Measurements from ENCODE around the gene TRAF3.

The TRAF3 gene

GRCh38 chr14:102943454-102943853 lies 166.2 kb downstream of the TRAF3 start:
- FAIRE-seq = no peak

GRCh38 chr14:102943979-102944378 lies 166.7 kb downstream of the TRAF3 start:
- no peak for FAIRE-seq

GRCh38 chr14:102944448-102945330 lies 167.4 kb downstream of the TRAF3 start:
- FAIRE-seq = no peak

- FAIRE-seq = no peak
These were observed 168.3 kb downstream of the TRAF3 start for GRCh38 chr14:102945346-102946130.

- no peak for FAIRE-seq
These were observed 170.3 kb downstream of the TRAF3 start for GRCh38 chr14:102947321-102948103.

GRCh38 chr14:102948698-102949061 lies 171.4 kb downstream of the TRAF3 start:
- no peak for FAIRE-seq

GRCh38 chr14:102949062-102949800 lies 172.0 kb downstream of the TRAF3 start:
- FAIRE-seq = no peak

- no peak for FAIRE-seq
These were observed 172.7 kb downstream of the TRAF3 start for GRCh38 chr14:102949801-102950451.

GRCh38 chr14:102951034-102951433 lies 173.8 kb downstream of the TRAF3 start:
- FAIRE-seq = no peak

GRCh38 chr14:102951799-102952198 lies 174.6 kb downstream of the TRAF3 start:
- no peak for FAIRE-seq

GRCh38 chr14:102952276-102952675 lies 175.0 kb downstream of the TRAF3 start:
- FAIRE-seq = no peak

- no peak for FAIRE-seq
These were observed 175.9 kb downstream of the TRAF3 start for GRCh38 chr14:102953100-102953499.

GRCh38 chr14:102954081-102954789 lies 177.0 kb downstream of the TRAF3 start:
- FAIRE-seq = no peak

GRCh38 chr14:102955636-102956408 lies 178.6 kb downstream of the TRAF3 start:
- no peak for FAIRE-seq

GRCh38 chr14:102957222-102957621 lies 180.0 kb downstream of the TRAF3 start:
- FAIRE-seq = no peak

GRCh38 chr14:102958461-102958860 lies 181.2 kb downstream of the TRAF3 start:
- FAIRE-seq = no peak
